ENCODE measurements around the gene SLC43A3. TPM values are rescaled to one million over a fixed set of nuclear protein-coding genes. Genes with fewer than 3 reads are reported as not detected.
"Not testable (repeated sequence)": the region's sequence is repeated elsewhere in the genome, so short reads cannot be mapped to it uniquely, and the experiment has no call there.

The SLC43A3 gene
- total RNA-seq, 1 donor from 2014 or later = 66.0 TPM

DNA sequence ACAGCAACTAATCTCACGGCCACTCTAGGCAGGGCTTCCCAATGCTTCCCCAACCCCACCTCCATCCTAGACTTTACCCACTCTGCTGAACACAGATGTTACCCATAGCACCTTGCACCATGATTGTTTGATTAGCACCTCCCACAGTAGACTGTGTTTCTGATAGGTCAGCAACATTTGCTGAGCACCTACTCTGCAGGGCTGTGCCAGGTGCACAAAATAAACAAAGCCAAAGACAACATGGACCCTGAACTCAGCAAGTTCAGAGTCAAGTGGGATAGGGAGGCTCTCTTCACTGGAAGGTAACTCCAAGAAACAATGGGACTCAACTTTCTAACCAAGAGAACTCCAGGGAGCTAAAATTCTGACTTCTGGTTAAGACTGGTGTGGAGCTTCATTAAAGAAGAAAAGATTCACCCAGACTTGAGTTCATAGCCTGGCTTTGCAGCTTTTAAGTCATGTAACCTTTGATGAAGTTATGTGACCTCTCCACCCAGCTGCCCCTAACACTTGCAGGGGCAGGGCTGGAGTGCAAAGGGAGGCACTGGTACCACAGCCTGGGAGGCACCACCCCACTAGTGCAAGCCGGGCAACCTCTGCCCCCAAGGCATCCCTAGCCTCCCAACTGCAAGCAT lies 26.7 kb upstream of the SLC43A3 start:
- no peak overlapping the region for H3K4me3 ChIP-seq (ENCODE audit: low read depth, low read length)
- TF ChIP-seq, protein P1, sequence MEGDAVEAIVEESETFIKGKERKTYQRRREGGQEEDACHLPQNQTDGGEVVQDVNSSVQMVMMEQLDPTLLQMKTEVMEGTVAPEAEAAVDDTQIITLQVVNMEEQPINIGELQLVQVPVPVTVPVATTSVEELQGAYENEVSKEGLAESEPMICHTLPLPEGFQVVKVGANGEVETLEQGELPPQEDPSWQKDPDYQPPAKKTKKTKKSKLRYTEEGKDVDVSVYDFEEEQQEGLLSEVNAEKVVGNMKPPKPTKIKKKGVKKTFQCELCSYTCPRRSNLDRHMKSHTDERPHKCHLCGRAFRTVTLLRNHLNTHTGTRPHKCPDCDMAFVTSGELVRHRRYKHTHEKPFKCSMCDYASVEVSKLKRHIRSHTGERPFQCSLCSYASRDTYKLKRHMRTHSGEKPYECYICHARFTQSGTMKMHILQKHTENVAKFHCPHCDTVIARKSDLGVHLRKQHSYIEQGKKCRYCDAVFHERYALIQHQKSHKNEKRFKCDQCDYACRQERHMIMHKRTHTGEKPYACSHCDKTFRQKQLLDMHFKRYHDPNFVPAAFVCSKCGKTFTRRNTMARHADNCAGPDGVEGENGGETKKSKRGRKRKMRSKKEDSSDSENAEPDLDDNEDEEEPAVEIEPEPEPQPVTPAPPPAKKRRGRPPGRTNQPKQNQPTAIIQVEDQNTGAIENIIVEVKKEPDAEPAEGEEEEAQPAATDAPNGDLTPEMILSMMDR (conservative IDR thresholded peaks at IDR 0.05; ENCODE audit: low read depth, low read length) = no peak
- DNase-seq (ENCODE audit: low read depth) = no peak

DNA sequence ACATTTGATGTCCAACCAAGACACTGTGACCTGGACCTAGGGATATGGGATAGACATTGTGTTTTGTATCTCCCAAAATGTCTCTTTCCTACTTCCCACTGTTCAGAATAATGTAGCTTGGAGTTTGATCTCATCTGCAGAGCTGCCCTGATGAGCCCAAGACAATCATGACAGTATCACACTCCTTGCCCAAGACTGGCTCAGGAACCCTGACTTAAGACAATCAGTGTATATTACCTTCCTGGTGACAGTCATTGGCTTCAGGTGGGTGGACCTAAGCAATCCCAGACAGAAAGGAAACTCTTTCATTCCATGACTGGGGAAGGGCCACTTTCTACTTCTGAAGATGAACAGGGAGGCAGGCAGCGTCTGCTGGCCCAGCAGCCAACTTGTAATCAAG lies 19.1 kb upstream of the SLC43A3 start:
- TF ChIP-seq, protein P1 (conservative IDR thresholded peaks at IDR 0.05; ENCODE audit: low read depth, low read length) = no peak

DNA sequence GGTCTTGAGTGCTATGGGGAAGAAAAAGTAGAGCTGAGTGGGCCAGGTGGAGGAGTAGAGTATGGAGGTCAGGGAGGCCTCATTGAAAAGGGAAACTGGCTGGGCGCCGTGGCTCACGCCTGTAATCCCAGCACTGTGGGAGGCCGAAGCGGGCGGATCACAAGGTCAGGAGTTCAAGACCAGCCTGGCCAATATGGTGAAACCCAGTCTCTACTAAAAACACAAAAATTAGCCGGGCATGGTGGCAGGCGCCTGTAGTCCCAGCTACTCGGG lies 18.1 kb upstream of the SLC43A3 start:
- DNase-seq (ENCODE audit: low read depth); H3K4me3 ChIP-seq (ENCODE audit: low read depth, low read length): not testable (repeated sequence)

More for the DNA sequence above, 19.1 kb upstream of the SLC43A3 start:
- DNase-seq (ENCODE audit: low read depth) = no peak
- H3K4me3 ChIP-seq (ENCODE audit: low read depth, low read length) = no peak overlapping the region

DNA sequence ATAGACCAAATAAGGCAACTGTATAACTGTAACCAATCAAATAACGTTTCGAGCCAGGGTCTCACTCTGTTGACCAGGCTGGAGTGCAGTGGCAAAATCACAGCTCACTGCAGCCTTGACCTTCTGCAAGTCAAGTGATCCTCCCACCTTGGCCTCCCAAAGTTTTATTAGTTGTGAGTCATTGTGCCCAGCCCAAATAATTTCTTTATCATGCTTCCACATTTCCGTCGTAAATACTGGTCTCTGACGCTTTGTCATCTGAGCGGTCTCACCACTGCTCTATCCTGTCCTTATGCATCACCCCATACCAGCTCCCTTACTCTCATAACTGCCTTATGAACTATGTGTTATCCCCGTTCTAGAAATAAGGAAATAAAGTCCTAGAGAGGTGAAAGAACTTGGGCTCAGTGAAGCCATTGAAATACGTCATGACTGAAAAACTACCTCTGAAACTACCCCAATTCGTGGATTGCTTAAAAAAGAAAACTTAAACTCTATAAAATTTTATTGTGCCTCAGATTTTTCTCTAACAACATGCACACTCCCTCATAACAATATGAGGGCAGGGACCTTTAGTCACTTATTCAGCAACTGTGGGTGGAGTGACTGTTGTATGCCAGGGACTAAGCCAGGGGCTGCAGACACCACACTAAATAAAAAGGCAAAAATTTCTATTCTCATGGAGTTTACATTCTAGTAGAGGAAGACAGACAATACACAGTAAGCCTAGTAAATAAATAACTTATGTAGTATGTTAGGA lies 17.6 kb upstream of the SLC43A3 start:
- TF ChIP-seq, protein P1 (conservative IDR thresholded peaks at IDR 0.05; ENCODE audit: low read depth, low read length) = no peak
- DNase-seq (ENCODE audit: low read depth) = no peak
- H3K4me3 ChIP-seq (ENCODE audit: low read depth, low read length) = no peak overlapping the region

DNA sequence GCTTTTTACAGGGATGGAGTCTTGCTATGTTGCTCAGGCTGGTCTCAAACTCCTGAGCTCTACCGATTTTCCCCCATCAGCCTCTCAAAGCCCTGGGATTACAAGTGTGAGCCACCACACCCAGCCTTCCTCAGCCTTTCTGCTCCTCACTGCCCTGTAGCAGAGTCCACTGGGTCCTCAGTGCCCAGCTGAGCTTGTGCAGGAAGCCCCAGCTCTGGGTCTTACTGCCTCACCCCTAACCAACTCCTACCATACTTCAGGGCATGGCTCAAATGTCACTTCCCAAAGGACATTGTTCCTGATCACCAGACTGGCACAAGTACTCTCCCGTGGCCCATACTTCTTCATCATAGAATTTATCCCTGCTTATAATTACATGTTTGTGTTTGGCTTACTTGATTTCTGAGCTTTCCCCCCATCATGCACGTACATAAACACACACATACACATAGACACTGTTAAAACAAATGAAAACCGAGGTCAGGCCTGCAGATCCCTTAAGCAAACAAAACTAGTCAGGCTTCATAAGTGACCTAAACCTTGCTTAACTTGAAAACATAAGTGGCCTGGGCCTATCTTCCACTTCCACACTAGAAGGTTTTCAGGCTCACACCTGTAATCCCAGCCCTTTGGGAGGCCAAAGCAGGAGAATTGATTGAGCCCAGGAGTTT lies 14.0 kb upstream of the SLC43A3 start:
- TF ChIP-seq, protein P1 (conservative IDR thresholded peaks at IDR 0.05; ENCODE audit: low read depth, low read length) = no peak
- no peak overlapping the region for H3K4me3 ChIP-seq (ENCODE audit: low read depth, low read length)
- no peak for DNase-seq (ENCODE audit: low read depth)

DNA sequence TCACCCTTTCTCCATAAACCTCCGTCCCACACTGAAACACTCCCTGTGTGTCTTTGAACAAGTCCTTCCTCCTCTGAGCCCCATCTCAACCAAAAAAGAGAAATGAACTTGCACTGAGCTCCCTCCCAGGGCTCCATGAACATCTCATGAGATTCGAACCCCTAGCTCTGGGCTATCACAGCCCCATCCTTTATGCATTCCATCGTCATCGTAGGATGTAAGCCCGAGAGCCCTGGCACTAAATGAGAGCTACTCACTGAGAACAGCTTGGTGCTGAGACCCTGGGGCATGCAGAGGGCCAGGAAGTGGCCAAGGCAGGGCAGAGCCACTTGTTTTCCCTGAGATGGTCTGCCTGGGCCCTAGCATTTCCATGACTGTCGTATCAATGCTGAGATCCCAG lies 12.9 kb upstream of the SLC43A3 start:
- no peak overlapping the region for H3K4me3 ChIP-seq (ENCODE audit: low read depth, low read length)
- no peak for DNase-seq (ENCODE audit: low read depth)
- TF ChIP-seq, protein P1 (conservative IDR thresholded peaks at IDR 0.05; ENCODE audit: low read depth, low read length) = no peak

DNA sequence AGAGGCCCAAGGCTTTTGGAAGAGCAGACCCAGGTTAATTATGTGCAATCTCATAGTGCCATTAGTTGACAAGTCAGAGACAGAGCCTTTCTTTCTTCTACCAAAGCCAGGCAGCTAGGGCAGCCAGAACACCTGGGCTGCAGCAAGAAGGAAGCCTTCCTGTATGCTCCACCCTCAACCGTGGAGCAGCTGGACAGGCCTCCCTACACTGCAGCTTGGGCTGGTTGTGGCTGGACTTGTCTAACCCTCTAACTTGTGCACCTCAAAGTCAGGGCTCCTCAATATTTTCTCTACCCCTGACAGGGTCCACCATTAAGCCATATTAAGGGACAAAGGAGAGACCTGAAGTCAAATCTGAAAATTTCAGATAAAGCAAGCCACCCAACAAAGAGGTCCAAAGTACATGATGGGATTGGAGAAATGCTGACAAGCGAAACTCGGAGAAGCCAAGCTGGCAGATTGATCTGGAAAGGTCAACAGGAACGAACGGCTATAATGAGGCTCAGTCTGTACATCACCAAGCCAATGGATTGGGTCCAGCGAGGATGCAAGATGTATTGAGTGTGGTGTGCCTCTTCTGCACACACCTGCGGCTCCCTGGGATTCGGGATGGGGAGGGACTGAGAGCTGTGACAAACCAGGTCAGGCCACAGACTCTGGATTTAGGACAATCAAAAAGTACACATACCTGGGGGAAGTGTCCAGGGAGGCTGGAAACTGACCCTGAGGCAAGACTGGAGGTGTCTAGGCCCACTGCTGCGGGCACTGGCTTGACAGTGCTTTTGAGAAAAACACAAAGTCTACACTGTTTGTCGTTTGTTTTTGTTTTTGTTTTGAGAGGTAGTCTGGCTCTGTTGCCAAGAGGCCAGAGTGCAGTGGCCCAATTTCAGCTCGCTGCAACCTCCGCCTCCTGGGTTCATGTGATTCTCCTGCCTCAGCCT lies 11.7 kb upstream of the SLC43A3 start:
- DNase-seq (ENCODE audit: low read depth) = no peak
- no peak overlapping the region for H3K4me3 ChIP-seq (ENCODE audit: low read depth, low read length)
- TF ChIP-seq, protein P1 (conservative IDR thresholded peaks at IDR 0.05; ENCODE audit: low read depth, low read length) = no peak

All from epithelial cell of proximal tubule (primary cell).